ENCODE results near the gene SAPCD2.
"Not testable (repeated sequence)": the region's sequence is repeated elsewhere in the genome, so short reads cannot be mapped to it uniquely, and the experiment has no call there.

Gene SAPCD2

GRCh38 chr9:137064880-137065164 is 5.5 kb downstream of the SAPCD2 start:
- Histone ChIP-seq H3K9me2 (ENCODE audit: low read depth, low read length) (no peaks in the 10 kb centered on the region), H3K79me2 (ENCODE audit: insufficient read depth, low read length) (peaks cover 6% of the 10 kb centered on the region; the same call in 1 of the 2 replicates), H3K9me3 (ENCODE audit: low read length) (no peaks in the 10 kb centered on the region), H3K27me3 (ENCODE audit: insufficient read depth, low read length) (no peaks in the 10 kb centered on the region; the same call in 1 of the 2 replicates), H2AFZ (ENCODE audit: low read length) (no peak overlapping the region), H3K27ac (ENCODE audit: low read depth, low read length, poor library complexity, severe bottlenecking) (no peak overlapping the region), H3F3A (ENCODE audit: insufficient read depth, low read length) (no peaks in the 10 kb centered on the region), H4K20me1 (ENCODE audit: insufficient read depth, low read length) (no peaks in the 10 kb centered on the region), H3K36me3 (ENCODE audit: insufficient read depth, low read length) (peaks cover 37% of the 10 kb centered on the region), H3K4me2 (ENCODE audit: low read length) (no peak overlapping the region), H3K4me1 (ENCODE audit: insufficient read depth, low read length, severe bottlenecking) (peaks cover 17% of the 10 kb centered on the region), H3K9ac (ENCODE audit: low read length) (no peak overlapping the region), H3K4me3 (ENCODE audit: low read depth, low read length, poor library complexity, severe bottlenecking) (no peak overlapping the region)
- TF ChIP-seq EZH2 (IDR thresholded peaks at IDR 0.05; ENCODE audit: borderline replicate concordance, low read length) (no peak), CTCF (IDR thresholded peaks at IDR 0.05; ENCODE audit: low read length) (no peak)

- H3K4me1 ChIP-seq (ENCODE audit: insufficient read depth, low read length, severe bottlenecking), result peaks cover 16% of the 10 kb centered on the region
- peaks cover 1% of the 10 kb centered on the region; the same call in 1 of the 2 replicates for H3K79me2 ChIP-seq (ENCODE audit: insufficient read depth, low read length)
- no peaks in the 10 kb centered on the region; the same call in 1 of the 2 replicates for H3K27me3 ChIP-seq (ENCODE audit: insufficient read depth, low read length)
- TF ChIP-seq CTCF (IDR thresholded peaks at IDR 0.05; ENCODE audit: low read length) (peak; percentile 80), EZH2 (IDR thresholded peaks at IDR 0.05; ENCODE audit: borderline replicate concordance, low read length) (no peak)
- H4K20me1 ChIP-seq (ENCODE audit: insufficient read depth, low read length), result no peaks in the 10 kb centered on the region
- H2AFZ ChIP-seq (ENCODE audit: low read length), result no peak overlapping the region
- no peak overlapping the region for H3K9ac ChIP-seq (ENCODE audit: low read length)
- H3K9me2 ChIP-seq (ENCODE audit: low read depth, low read length), result no peaks in the 10 kb centered on the region
- no peak overlapping the region for H3K4me3 ChIP-seq (ENCODE audit: low read depth, low read length, poor library complexity, severe bottlenecking)
- H3K36me3 ChIP-seq (ENCODE audit: insufficient read depth, low read length), result peaks cover 37% of the 10 kb centered on the region
- H3K4me2 ChIP-seq (ENCODE audit: low read length), result no peak overlapping the region
- no peaks in the 10 kb centered on the region for H3K9me3 ChIP-seq (ENCODE audit: low read length)
- H3F3A ChIP-seq (ENCODE audit: insufficient read depth, low read length), result no peaks in the 10 kb centered on the region
- no peak overlapping the region for H3K27ac ChIP-seq (ENCODE audit: low read depth, low read length, poor library complexity, severe bottlenecking)
These were observed 6.1 kb downstream of the SAPCD2 start for GRCh38 chr9:137064027-137064879.

- Histone ChIP-seq H3K9me3 (ENCODE audit: low read length) (no peaks in the 10 kb centered on the region), H3K9me2 (ENCODE audit: low read depth, low read length) (no peaks in the 10 kb centered on the region), H3K79me2 (ENCODE audit: insufficient read depth, low read length) (no peaks in the 10 kb centered on the region), H3K9ac (ENCODE audit: low read length) (no peak overlapping the region), H3F3A (ENCODE audit: insufficient read depth, low read length) (no peaks in the 10 kb centered on the region), H2AFZ (ENCODE audit: low read length) (no peak overlapping the region), H3K4me1 (ENCODE audit: insufficient read depth, low read length, severe bottlenecking) (peaks cover 8% of the 10 kb centered on the region), H3K4me3 (ENCODE audit: low read depth, low read length, poor library complexity, severe bottlenecking) (no peak overlapping the region), H3K4me2 (ENCODE audit: low read length) (no peak overlapping the region), H4K20me1 (ENCODE audit: insufficient read depth, low read length) (no peaks in the 10 kb centered on the region), H3K36me3 (ENCODE audit: insufficient read depth, low read length) (peaks cover 37% of the 10 kb centered on the region), H3K27ac (ENCODE audit: low read depth, low read length, poor library complexity, severe bottlenecking) (no peak overlapping the region), H3K27me3 (ENCODE audit: insufficient read depth, low read length) (no peaks in the 10 kb centered on the region; the same call in 1 of the 2 replicates)
- TF ChIP-seq CTCF (IDR thresholded peaks at IDR 0.05; ENCODE audit: low read length), result no peak
- TF ChIP-seq EZH2 (IDR thresholded peaks at IDR 0.05; ENCODE audit: borderline replicate concordance, low read length), result no peak
These were observed 6.9 kb downstream of the SAPCD2 start for GRCh38 chr9:137063311-137064026.

- not testable (repeated sequence) for H3K4me1 ChIP-seq (ENCODE audit: insufficient read depth, low read length, severe bottlenecking); H3K4me3 ChIP-seq (ENCODE audit: low read depth, low read length, poor library complexity, severe bottlenecking); H3K9ac ChIP-seq (ENCODE audit: low read length); H3F3A ChIP-seq (ENCODE audit: insufficient read depth, low read length); H3K9me3 ChIP-seq (ENCODE audit: low read length); H2AFZ ChIP-seq (ENCODE audit: low read length); H4K20me1 ChIP-seq (ENCODE audit: insufficient read depth, low read length); H3K9me2 ChIP-seq (ENCODE audit: low read depth, low read length); H3K79me2 ChIP-seq (ENCODE audit: insufficient read depth, low read length); H3K27ac ChIP-seq (ENCODE audit: low read depth, low read length, poor library complexity, severe bottlenecking); H3K27me3 ChIP-seq (ENCODE audit: insufficient read depth, low read length); H3K4me2 ChIP-seq (ENCODE audit: low read length)
- peaks cover 37% of the 10 kb centered on the region for H3K36me3 ChIP-seq (ENCODE audit: insufficient read depth, low read length)
These were observed 7.6 kb downstream of the SAPCD2 start for GRCh38 chr9:137062798-137063197.
